Central memory CD8-positive, alpha-beta T cell (primary cell): ENCODE measurements around the gene RNF43.

Experiments
- ATAC-seq: fragments of 150-1000 bp; cut with Tn5 transposase; replicated peaks from 2 replicates; pipeline ENCODE4 v1.10.0; 2022; ENCODE audit warnings: mild to moderate bottlenecking, moderate FRiP score, moderate number of reproducible peaks; ENCODE audit not compliant: poor library complexity, severe bottlenecking; ENCODE audit errors: extremely low read depth
- DNase-seq, 2 donors: peaks; one replicate each; pipeline ENCODE4 v3.0.0; 2021; ENCODE audit warnings: low spot score in 2 of 2
- H3K27ac Mint-ChIP-seq: one replicate; pipeline ENCODE4 v1.8.0; 2022; ENCODE audit warnings: low read depth, mild to moderate bottlenecking, moderate library complexity, mixed read lengths
- H3K27me3 Mint-ChIP-seq: one replicate; pipeline ENCODE4 v1.8.0; 2022; ENCODE audit warnings: mixed read lengths
- H3K36me3 Mint-ChIP-seq: one replicate; pipeline ENCODE4 v1.8.0; 2022; ENCODE audit warnings: mild to moderate bottlenecking, moderate library complexity, mixed read lengths; ENCODE audit not compliant: insufficient read depth
- H3K4me1 Mint-ChIP-seq: one replicate; pipeline ENCODE4 v1.8.0; 2022; ENCODE audit warnings: mixed read lengths
- H3K4me3 Mint-ChIP-seq: one replicate; pipeline ENCODE4 v1.8.0; 2022; ENCODE audit warnings: mild to moderate bottlenecking, moderate library complexity, mixed read lengths
- H3K9me3 Mint-ChIP-seq: one replicate; pipeline ENCODE4 v1.8.0; 2022; ENCODE audit warnings: mixed read lengths

RNF43 gene

GRCh38 chr17:58416396-58416795, 938 bp downstream of the RNF43 start:
- Mint-ChIP-seq H3K4me3 (no peak overlapping the region), H3K27me3 (no peaks in the 10 kb centered on the region), H3K27ac (no peak overlapping the region), H3K9me3 (no peaks in the 10 kb centered on the region), H3K4me1 (peaks cover 15% of the 10 kb centered on the region), H3K36me3 (peaks cover 4% of the 10 kb centered on the region)
- DNase-seq (no peak), ATAC-seq (no peak)

DNA sequence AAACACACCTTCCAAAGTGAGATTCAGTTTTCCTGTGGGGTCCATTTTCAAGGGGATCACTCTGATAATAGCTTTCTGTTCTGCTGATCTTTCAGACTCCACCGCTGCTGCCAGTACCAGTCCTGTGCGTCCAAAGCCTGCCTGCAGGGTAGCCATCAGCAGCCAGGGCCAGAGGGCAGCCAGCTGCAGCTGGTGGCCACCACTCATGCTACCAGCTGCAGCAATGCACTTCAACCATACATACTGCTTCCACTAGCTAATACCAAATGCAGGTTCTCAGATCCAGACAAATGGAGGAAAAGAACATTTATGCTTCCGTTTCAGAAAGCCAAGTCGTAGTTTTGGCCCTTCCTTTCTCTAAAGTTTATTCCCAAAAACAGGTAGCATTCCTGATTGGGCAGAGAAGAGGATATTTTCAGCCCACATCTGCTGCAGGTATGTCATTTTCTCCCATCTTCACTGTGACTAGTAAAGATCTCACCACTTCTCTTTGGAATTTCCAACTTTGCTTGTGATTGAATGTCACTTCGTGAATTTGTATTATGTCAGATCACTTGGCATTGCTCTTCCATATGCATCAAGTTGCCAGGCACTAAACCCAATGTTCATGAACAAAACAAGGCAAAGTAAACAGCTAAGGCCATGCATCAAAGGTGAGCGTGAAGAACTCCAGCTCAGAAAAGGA, 1.8 kb downstream of the RNF43 start:
- no peaks in the 10 kb centered on the region for H3K9me3 Mint-ChIP-seq
- H3K4me1 Mint-ChIP-seq = peaks cover 15% of the 10 kb centered on the region

DNA sequence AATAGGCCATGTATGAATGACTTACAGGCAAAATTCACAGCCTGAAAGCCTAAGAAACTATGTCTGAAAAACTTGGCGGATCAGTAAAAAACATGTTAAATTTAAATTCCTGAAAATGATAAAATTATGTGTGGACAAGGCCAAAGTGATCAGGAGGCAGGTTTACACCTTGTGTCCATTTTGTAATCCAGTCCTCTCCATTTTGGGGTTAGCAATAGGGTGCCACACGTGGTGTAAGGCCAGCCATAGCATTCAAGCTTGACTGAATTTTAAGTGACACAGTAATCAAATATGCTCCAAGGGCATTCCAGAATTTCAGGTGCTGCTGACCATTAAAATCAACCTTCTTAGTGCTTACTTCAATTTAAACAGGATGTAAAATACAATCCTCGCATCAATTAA, 2.7 kb downstream of the RNF43 start:
- no peak overlapping the region for H3K4me3 Mint-ChIP-seq
- DNase-seq = no peak
- H3K9me3 Mint-ChIP-seq = no peaks in the 10 kb centered on the region
- no peak overlapping the region for H3K27ac Mint-ChIP-seq
- H3K4me1 Mint-ChIP-seq = peaks cover 15% of the 10 kb centered on the region
- ATAC-seq = no peak
- H3K36me3 Mint-ChIP-seq = peaks cover 4% of the 10 kb centered on the region
- H3K27me3 Mint-ChIP-seq = no peaks in the 10 kb centered on the region

More for the DNA sequence above, 1.8 kb downstream of the RNF43 start:
- Mint-ChIP-seq H3K27me3 (no peaks in the 10 kb centered on the region), H3K4me3 (no peak overlapping the region), H3K27ac (no peak overlapping the region), H3K36me3 (peaks cover 4% of the 10 kb centered on the region)
- ATAC-seq = no peak
- no peak for DNase-seq

DNA sequence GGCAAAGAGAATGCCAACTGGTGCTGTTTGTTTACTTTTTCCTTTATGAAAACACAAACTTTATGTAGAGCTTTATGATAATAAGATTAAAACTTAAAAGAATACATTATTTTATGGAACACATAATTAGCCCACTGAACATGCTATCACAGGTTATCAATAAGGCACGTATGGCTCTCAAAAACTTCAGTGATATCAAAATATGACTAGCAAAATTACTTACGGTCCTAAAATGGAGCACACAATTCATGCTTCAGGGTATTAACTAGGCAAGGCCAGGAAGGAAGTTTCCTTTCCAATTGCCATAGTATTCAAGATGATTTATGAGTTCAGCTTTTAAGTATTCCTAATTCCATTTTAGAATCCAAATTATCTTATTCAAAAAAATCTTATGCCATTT, 3.6 kb downstream of the RNF43 start:
- Mint-ChIP-seq H3K27me3 (no peaks in the 10 kb centered on the region), H3K4me1 (peaks cover 15% of the 10 kb centered on the region), H3K27ac (no peak overlapping the region), H3K4me3 (no peak overlapping the region), H3K36me3 (peaks cover 4% of the 10 kb centered on the region), H3K9me3 (no peaks in the 10 kb centered on the region)
- ATAC-seq = no peak
- no peak for DNase-seq

GRCh38 chr17:58412961-58413586, 4.3 kb downstream of the RNF43 start:
- Mint-ChIP-seq H3K4me3 (no peak overlapping the region), H3K36me3 (peaks cover 4% of the 10 kb centered on the region), H3K27me3 (no peaks in the 10 kb centered on the region), H3K27ac (no peak overlapping the region), H3K9me3 (no peaks in the 10 kb centered on the region), H3K4me1 (peaks cover 14% of the 10 kb centered on the region)
- ATAC-seq (no peak), DNase-seq (no peak)

DNA sequence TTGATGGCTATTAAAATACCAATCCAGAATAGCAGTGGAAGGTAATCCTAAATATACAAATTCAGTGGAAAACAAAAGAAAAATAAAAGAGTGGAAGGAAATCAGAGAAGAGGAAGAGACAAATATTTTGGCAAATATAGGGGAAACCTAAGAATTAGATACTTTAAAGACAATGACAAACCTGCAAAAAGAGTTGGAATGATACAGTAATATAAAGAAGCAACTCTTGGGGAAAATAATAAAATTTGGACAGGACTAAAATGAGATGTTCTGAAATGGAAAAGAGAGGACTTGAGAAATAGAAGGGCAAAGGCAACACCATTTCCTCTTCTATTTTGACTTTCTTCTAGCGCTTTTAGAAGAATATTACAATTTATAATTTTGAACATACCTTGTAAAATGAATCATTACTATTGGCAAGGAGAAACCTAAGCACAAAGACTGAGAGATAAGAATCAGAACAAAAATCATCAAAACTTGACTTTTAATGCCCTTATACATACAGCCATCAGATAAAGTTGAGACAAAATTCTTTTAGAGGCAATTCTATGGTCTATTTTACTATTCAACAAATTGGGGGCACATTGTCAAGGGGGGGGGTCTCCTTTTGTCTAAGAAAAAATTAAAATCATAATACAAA, 5.2 kb downstream of the RNF43 start:
- no peaks in the 10 kb centered on the region for H3K27me3 Mint-ChIP-seq
- ATAC-seq (no peak), DNase-seq (no peak)
- peaks cover 4% of the 10 kb centered on the region for H3K36me3 Mint-ChIP-seq
- no peaks in the 10 kb centered on the region for H3K9me3 Mint-ChIP-seq
- H3K4me3 Mint-ChIP-seq = no peak overlapping the region
- no peak overlapping the region for H3K27ac Mint-ChIP-seq
- peaks cover 5% of the 10 kb centered on the region for H3K4me1 Mint-ChIP-seq

DNA sequence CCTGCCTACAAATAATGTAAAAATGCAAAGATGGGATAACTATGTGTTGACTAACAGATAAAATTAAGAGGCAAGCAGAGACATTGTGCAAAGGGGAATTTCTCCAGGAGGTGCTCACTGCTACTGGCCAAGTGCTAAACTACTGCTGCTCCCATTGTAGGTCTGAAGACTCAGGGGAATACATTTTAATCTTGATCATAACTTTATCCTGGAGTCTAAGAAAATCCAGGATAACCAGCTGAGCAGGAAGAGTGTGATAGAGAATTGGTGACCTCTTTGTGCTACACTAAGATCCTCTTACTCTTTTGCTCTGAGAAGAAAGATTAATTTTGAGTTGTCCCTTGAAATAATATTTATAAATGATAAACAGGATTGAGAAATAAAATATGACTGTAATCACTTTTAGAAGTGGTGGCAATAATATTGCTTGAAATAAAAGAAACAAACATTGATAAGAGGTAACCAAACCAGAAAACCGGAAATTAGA, 5.9 kb downstream of the RNF43 start:
- Mint-ChIP-seq H3K36me3 (peaks cover 4% of the 10 kb centered on the region), H3K9me3 (no peaks in the 10 kb centered on the region), H3K4me3 (no peak overlapping the region), H3K4me1 (no peaks in the 10 kb centered on the region), H3K27me3 (no peaks in the 10 kb centered on the region), H3K27ac (no peak overlapping the region)
- ATAC-seq (no peak), DNase-seq (no peak)

GRCh38 chr17:58410714-58411407, 6.5 kb downstream of the RNF43 start:
- H3K9me3 Mint-ChIP-seq = no peaks in the 10 kb centered on the region
- DNase-seq (no peak), ATAC-seq (no peak)
- H3K27ac Mint-ChIP-seq = no peak overlapping the region
- no peaks in the 10 kb centered on the region for H3K4me1 Mint-ChIP-seq
- H3K27me3 Mint-ChIP-seq = no peaks in the 10 kb centered on the region
- no peak overlapping the region for H3K4me3 Mint-ChIP-seq
- peaks cover 4% of the 10 kb centered on the region for H3K36me3 Mint-ChIP-seq

- H3K9me3 Mint-ChIP-seq = no peaks in the 10 kb centered on the region
- H3K4me1 Mint-ChIP-seq = no peaks in the 10 kb centered on the region
- ATAC-seq = no peak
- DNase-seq = no peak
- no peaks in the 10 kb centered on the region for H3K36me3 Mint-ChIP-seq
- no peak overlapping the region for H3K4me3 Mint-ChIP-seq
- no peak overlapping the region for H3K27ac Mint-ChIP-seq
- H3K27me3 Mint-ChIP-seq = no peaks in the 10 kb centered on the region
Measured at GRCh38 chr17:58409432-58409831, 7.9 kb downstream of the RNF43 start.

DNA sequence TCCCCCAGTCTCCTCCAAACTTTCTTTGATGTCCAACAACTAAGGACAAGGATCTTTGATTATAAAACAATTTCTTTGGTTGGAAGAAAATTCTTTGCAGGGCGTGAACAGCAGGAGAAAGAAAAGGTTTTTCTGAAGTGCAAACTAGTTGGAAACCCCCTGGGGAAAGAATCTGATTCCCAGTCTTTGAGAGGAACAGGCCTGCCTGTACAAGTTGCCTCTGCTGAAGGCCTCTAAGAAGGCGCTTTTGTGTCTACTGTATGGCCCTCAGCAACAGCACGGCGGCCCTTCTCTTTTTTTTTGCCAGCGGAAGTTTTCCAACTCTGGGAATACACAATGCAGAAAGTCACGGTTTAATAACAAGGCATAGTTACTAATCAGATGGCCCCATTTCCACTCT, 14.0 kb downstream of the RNF43 start:
- Mint-ChIP-seq H3K36me3 (no peaks in the 10 kb centered on the region), H3K9me3 (no peaks in the 10 kb centered on the region), H3K4me1 (no peaks in the 10 kb centered on the region), H3K27me3 (no peaks in the 10 kb centered on the region), H3K4me3 (no peak overlapping the region), H3K27ac (no peak overlapping the region)
- DNase-seq (no peak), ATAC-seq (no peak)

DNA sequence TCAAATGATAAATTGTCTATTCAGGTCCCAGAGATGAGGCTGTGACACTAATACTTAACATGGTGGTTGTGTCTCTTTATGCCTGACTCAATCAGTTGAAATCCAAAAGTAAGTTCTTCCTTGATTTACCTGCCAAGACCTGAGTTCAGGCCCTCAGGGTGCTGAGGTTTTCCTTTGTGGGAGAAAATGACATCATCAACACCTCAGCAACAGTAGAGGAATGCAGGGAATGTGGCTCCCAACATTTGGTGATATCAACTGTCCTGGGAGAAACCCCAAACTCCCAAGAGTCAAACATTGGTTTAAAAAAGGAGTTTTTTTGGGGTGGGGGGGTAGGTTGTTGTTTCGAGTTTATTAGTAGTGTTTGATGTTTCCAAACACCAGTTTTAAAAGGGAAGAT, 14.7 kb downstream of the RNF43 start:
- Mint-ChIP-seq H3K36me3 (no peaks in the 10 kb centered on the region), H3K27me3 (no peaks in the 10 kb centered on the region), H3K4me1 (no peaks in the 10 kb centered on the region), H3K4me3 (no peak overlapping the region), H3K9me3 (no peaks in the 10 kb centered on the region), H3K27ac (no peak overlapping the region)
- ATAC-seq (no peak), DNase-seq (no peak)

- no peaks in the 10 kb centered on the region for H3K27me3 Mint-ChIP-seq
- ATAC-seq = no peak
- no peak overlapping the region for H3K4me3 Mint-ChIP-seq
Measured at GRCh38 chr17:58402047-58402446, 15.3 kb downstream of the RNF43 start.

More at GRCh38 chr17:58402047-58402446, 15.3 kb downstream of the RNF43 start:
- no peaks in the 10 kb centered on the region for H3K9me3 Mint-ChIP-seq
- no peak for DNase-seq
- no peaks in the 10 kb centered on the region for H3K36me3 Mint-ChIP-seq
- no peak overlapping the region for H3K27ac Mint-ChIP-seq
- H3K4me1 Mint-ChIP-seq = no peaks in the 10 kb centered on the region
